GM12873 (cell line): Measurements from ENCODE around the gene MPP7.

Experiments
- CTCF ChIP-seq: IDR thresholded peaks from 2 replicates; pipeline ENCODE4 v1.5.1; 2012; ENCODE audit warnings: low read depth, mild to moderate bottlenecking, moderate library complexity, low read length, control low read depth; ENCODE audit not compliant: insufficient read depth; ENCODE audit errors: missing control alignments

The MPP7 gene

GRCh38 chr10:28302638-28303488 is at the start of gene MPP7:
Gene MPP7, minus strand, starts transcription at chr10:28303064. Its CDS starts 64,460 bp downstream, at chr10:28238604.
- no peak for TF ChIP-seq CTCF

- TF ChIP-seq CTCF, result no peak
Observed at GRCh38 chr10:28349892-28350291, 47.0 kb upstream of the MPP7 start.

GRCh38 chr10:28343987-28344895 is 41.4 kb upstream of the MPP7 start:
- no peak for TF ChIP-seq CTCF

GRCh38 chr10:28343252-28343651 is 40.4 kb upstream of the MPP7 start:
- TF ChIP-seq CTCF, result no peak

- TF ChIP-seq CTCF, result no peak
Observed at GRCh38 chr10:28332726-28333125, 29.9 kb upstream of the MPP7 start.

- TF ChIP-seq CTCF, result no peak
Observed at GRCh38 chr10:28331841-28332240, 29.0 kb upstream of the MPP7 start.

GRCh38 chr10:28331066-28331465 is 28.2 kb upstream of the MPP7 start:
- no peak for TF ChIP-seq CTCF
